ENCODE measurements around the gene SFXN4. TPM values are rescaled to one million over a fixed set of nuclear protein-coding genes. Genes with fewer than 3 reads are reported as not detected.

SFXN4 gene
- total RNA-seq, 1 experiment from 2014 or later: 15.4 TPM

- Histone ChIP-seq H3K4me3 (no peak overlapping the region), H3K27me3 (ENCODE audit: insufficient read depth, low read depth) (no peaks in the 10 kb centered on the region), H3K4me1 (replicated peaks; ENCODE audit: insufficient read depth) (peaks cover 18% of the 10 kb centered on the region), H3K4me2 (no peak overlapping the region), H3K9me3 (ENCODE audit: insufficient read depth, low read depth) (no peaks in the 10 kb centered on the region), H2AFZ (no peak overlapping the region), H3K27ac (no peak overlapping the region), H3K79me2 (ENCODE audit: low read depth) (no peaks in the 10 kb centered on the region), H3K9me2 (ENCODE audit: insufficient read depth) (no peaks in the 10 kb centered on the region), H3K36me3 (ENCODE audit: low read depth) (no peaks in the 10 kb centered on the region), H3F3A (ENCODE audit: insufficient read depth, low read depth) (no peaks in the 10 kb centered on the region; the same call in 1 of the 2 replicates), H4K20me1 (ENCODE audit: insufficient read depth) (no peaks in the 10 kb centered on the region)
- ChIA-PET CTCF (interaction anchor here (0.7 kb wide), 1 partner anchor 248 kb away, joined by 3 read pairs; no protein-coding TSS in a partner anchor), POLR2A (ENCODE audit: unreplicated experiment) (no interaction called here)
- TF ChIP-seq CTCF (conservative IDR thresholded peaks at IDR 0.05) (no peak), EZH2 (IDR thresholded peaks at IDR 0.05; ENCODE audit: low read depth) (no peak)
- no peak for DNase-seq
- intact Hi-C loops (cut with micrococcal nuclease; ENCODE audit: unreplicated experiment): no loop called here
- BruUV-seq (replicated peaks): no TSS peak
Observed at GRCh38 chr10:119211176-119211575, 45.7 kb upstream of the SFXN4 start.

GRCh38 chr10:119210633-119211032 lies 45.1 kb upstream of the SFXN4 start:
- ChIA-PET POLR2A (ENCODE audit: unreplicated experiment) (no interaction called here), CTCF (no interaction called here)
- no peaks in the 10 kb centered on the region for H3K79me2 ChIP-seq (ENCODE audit: low read depth)
- H3K4me1 ChIP-seq (replicated peaks; ENCODE audit: insufficient read depth): peaks cover 20% of the 10 kb centered on the region
- DNase-seq: no peak
- intact Hi-C loops (cut with micrococcal nuclease; ENCODE audit: unreplicated experiment): no loop called here
- H3F3A ChIP-seq (ENCODE audit: insufficient read depth, low read depth): no peaks in the 10 kb centered on the region; the same call in 1 of the 2 replicates
- H3K36me3 ChIP-seq (ENCODE audit: low read depth): no peaks in the 10 kb centered on the region
- no peaks in the 10 kb centered on the region for H3K27me3 ChIP-seq (ENCODE audit: insufficient read depth, low read depth)
- H3K27ac ChIP-seq: no peak overlapping the region
- H3K9me3 ChIP-seq (ENCODE audit: insufficient read depth, low read depth): no peaks in the 10 kb centered on the region
- H4K20me1 ChIP-seq (ENCODE audit: insufficient read depth): no peaks in the 10 kb centered on the region
- H3K9me2 ChIP-seq (ENCODE audit: insufficient read depth): no peaks in the 10 kb centered on the region
- no TSS peak for BruUV-seq (replicated peaks)
- TF ChIP-seq EZH2 (IDR thresholded peaks at IDR 0.05; ENCODE audit: low read depth) (no peak), CTCF (conservative IDR thresholded peaks at IDR 0.05) (no peak)
- H3K4me3 ChIP-seq: no peak overlapping the region
- H3K4me2 ChIP-seq: no peak overlapping the region
- no peak overlapping the region for H2AFZ ChIP-seq

GRCh38 chr10:119209736-119210355 lies 44.3 kb upstream of the SFXN4 start:
- H3K4me3 ChIP-seq: no peak overlapping the region
- H3K36me3 ChIP-seq (ENCODE audit: low read depth): no peaks in the 10 kb centered on the region
- no peaks in the 10 kb centered on the region; the same call in 1 of the 2 replicates for H3F3A ChIP-seq (ENCODE audit: insufficient read depth, low read depth)
- H4K20me1 ChIP-seq (ENCODE audit: insufficient read depth): no peaks in the 10 kb centered on the region
- TF ChIP-seq EZH2 (IDR thresholded peaks at IDR 0.05; ENCODE audit: low read depth) (no peak), CTCF (conservative IDR thresholded peaks at IDR 0.05) (peak; percentile 31; the same call in 1 of the 2 replicates)
- no peak overlapping the region for H3K27ac ChIP-seq
- ChIA-PET CTCF (interaction anchor here (0.7 to 1.3 kb wide), 3 partner anchors 24 to 450 kb away, joined by 3 to 14 read pairs (median 4); no protein-coding TSS in a partner anchor), POLR2A (ENCODE audit: unreplicated experiment) (no interaction called here)
- peaks cover 20% of the 10 kb centered on the region for H3K4me1 ChIP-seq (replicated peaks; ENCODE audit: insufficient read depth)
- no peaks in the 10 kb centered on the region for H3K9me3 ChIP-seq (ENCODE audit: insufficient read depth, low read depth)
- no TSS peak for BruUV-seq (replicated peaks)
- H3K9me2 ChIP-seq (ENCODE audit: insufficient read depth): no peaks in the 10 kb centered on the region
- H3K4me2 ChIP-seq: peak overlapping the region; percentile 57
- no peaks in the 10 kb centered on the region for H3K79me2 ChIP-seq (ENCODE audit: low read depth)
- no peaks in the 10 kb centered on the region for H3K27me3 ChIP-seq (ENCODE audit: insufficient read depth, low read depth)
- intact Hi-C loops (cut with micrococcal nuclease; ENCODE audit: unreplicated experiment): loop anchor here (1.0 to 10.0 kb wide), 6 partner anchors 42 to 645 kb away; partner anchors contain the start of gene BAG3
- no peak for DNase-seq
- no peak overlapping the region for H2AFZ ChIP-seq

All from PC-9 (cell line).